ENCODE measurements around the gene RGS12.

Gene RGS12

DNA sequence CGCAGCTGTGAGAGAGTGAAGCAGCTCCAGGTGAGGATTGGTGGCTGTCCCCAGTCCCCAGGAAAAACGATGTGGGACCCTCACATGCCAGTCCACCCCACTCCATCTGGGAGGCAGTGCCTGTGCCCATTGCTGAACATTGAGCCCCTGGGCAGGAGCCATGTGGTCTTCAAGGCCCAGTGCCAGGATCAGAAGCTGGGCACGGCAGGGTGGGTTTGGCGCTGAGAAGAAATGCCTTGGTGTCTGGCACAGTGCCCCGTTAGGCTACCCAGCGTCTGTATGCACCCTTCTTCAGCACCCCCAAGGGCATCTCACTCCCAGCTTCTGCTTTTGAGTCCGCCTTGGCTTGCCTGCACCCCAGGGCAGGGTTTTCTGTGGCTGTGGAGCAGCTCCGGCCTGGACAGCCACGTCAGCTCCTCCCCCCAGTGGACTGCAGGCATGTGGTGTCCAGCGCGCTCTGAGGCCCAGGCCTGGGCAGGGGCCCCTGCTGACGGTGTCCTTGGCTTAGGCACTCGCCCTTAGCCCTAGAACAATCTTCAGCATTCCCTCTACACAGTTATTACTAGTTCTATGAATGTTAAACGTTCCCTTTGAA is 28.6 kb downstream of the RGS12 start:
- no peak overlapping the region for H3K4me3 ChIP-seq (ENCODE audit: low read depth, low read length, poor library complexity, severe bottlenecking)
- no peaks in the 10 kb centered on the region for H3K9me2 ChIP-seq (ENCODE audit: low read depth, low read length)
- H3F3A ChIP-seq (ENCODE audit: insufficient read depth, low read length): no peaks in the 10 kb centered on the region
- H3K4me1 ChIP-seq (ENCODE audit: insufficient read depth, low read length, severe bottlenecking): no peaks in the 10 kb centered on the region
- no peaks in the 10 kb centered on the region for H4K20me1 ChIP-seq (ENCODE audit: insufficient read depth, low read length)
- H3K36me3 ChIP-seq (ENCODE audit: insufficient read depth, low read length): no peaks in the 10 kb centered on the region
- TF ChIP-seq, protein P1, sequence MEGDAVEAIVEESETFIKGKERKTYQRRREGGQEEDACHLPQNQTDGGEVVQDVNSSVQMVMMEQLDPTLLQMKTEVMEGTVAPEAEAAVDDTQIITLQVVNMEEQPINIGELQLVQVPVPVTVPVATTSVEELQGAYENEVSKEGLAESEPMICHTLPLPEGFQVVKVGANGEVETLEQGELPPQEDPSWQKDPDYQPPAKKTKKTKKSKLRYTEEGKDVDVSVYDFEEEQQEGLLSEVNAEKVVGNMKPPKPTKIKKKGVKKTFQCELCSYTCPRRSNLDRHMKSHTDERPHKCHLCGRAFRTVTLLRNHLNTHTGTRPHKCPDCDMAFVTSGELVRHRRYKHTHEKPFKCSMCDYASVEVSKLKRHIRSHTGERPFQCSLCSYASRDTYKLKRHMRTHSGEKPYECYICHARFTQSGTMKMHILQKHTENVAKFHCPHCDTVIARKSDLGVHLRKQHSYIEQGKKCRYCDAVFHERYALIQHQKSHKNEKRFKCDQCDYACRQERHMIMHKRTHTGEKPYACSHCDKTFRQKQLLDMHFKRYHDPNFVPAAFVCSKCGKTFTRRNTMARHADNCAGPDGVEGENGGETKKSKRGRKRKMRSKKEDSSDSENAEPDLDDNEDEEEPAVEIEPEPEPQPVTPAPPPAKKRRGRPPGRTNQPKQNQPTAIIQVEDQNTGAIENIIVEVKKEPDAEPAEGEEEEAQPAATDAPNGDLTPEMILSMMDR (IDR thresholded peaks at IDR 0.05; ENCODE audit: low read length): no peak
- no peak for TF ChIP-seq EZH2 (IDR thresholded peaks at IDR 0.05; ENCODE audit: borderline replicate concordance, low read length)
- H2AFZ ChIP-seq (ENCODE audit: low read length): no peak overlapping the region
- no peak overlapping the region for H3K4me2 ChIP-seq (ENCODE audit: low read length)
- H3K79me2 ChIP-seq (ENCODE audit: insufficient read depth, low read length): no peaks in the 10 kb centered on the region
- no peaks in the 10 kb centered on the region for H3K9me3 ChIP-seq (ENCODE audit: low read length)
- H3K9ac ChIP-seq (ENCODE audit: low read length): no peak overlapping the region
- H3K27me3 ChIP-seq (ENCODE audit: insufficient read depth, low read length): no peaks in the 10 kb centered on the region
- H3K27ac ChIP-seq (ENCODE audit: low read depth, low read length, poor library complexity, severe bottlenecking): no peak overlapping the region

GRCh38 chr4:3322059-3322550 is 29.3 kb downstream of the RGS12 start:
- Histone ChIP-seq H3K79me2 (ENCODE audit: insufficient read depth, low read length) (no peaks in the 10 kb centered on the region), H3K4me1 (ENCODE audit: insufficient read depth, low read length, severe bottlenecking) (no peaks in the 10 kb centered on the region)

GRCh38 chr4:3323071-3323481 is 30.3 kb downstream of the RGS12 start:
- no peaks in the 10 kb centered on the region for H3K9me2 ChIP-seq (ENCODE audit: low read depth, low read length)

More at GRCh38 chr4:3322059-3322550, 29.3 kb downstream of the RGS12 start:
- Histone ChIP-seq H3K27ac (ENCODE audit: low read depth, low read length, poor library complexity, severe bottlenecking) (no peak overlapping the region), H3K9me2 (ENCODE audit: low read depth, low read length) (no peaks in the 10 kb centered on the region), H3K9ac (ENCODE audit: low read length) (no peak overlapping the region), H3F3A (ENCODE audit: insufficient read depth, low read length) (no peaks in the 10 kb centered on the region), H3K4me3 (ENCODE audit: low read depth, low read length, poor library complexity, severe bottlenecking) (no peak overlapping the region), H3K4me2 (ENCODE audit: low read length) (no peak overlapping the region), H3K36me3 (ENCODE audit: insufficient read depth, low read length) (no peaks in the 10 kb centered on the region), H4K20me1 (ENCODE audit: insufficient read depth, low read length) (no peaks in the 10 kb centered on the region), H2AFZ (ENCODE audit: low read length) (no peak overlapping the region), H3K9me3 (ENCODE audit: low read length) (no peaks in the 10 kb centered on the region), H3K27me3 (ENCODE audit: insufficient read depth, low read length) (no peaks in the 10 kb centered on the region)
- TF ChIP-seq, protein P1 (IDR thresholded peaks at IDR 0.05; ENCODE audit: low read length): no peak
- TF ChIP-seq EZH2 (IDR thresholded peaks at IDR 0.05; ENCODE audit: borderline replicate concordance, low read length): no peak

More at GRCh38 chr4:3323071-3323481, 30.3 kb downstream of the RGS12 start:
- Histone ChIP-seq H3K9me3 (ENCODE audit: low read length) (no peaks in the 10 kb centered on the region), H3K79me2 (ENCODE audit: insufficient read depth, low read length) (no peaks in the 10 kb centered on the region), H3K36me3 (ENCODE audit: insufficient read depth, low read length) (no peaks in the 10 kb centered on the region), H3K4me2 (ENCODE audit: low read length) (no peak overlapping the region), H3K4me1 (ENCODE audit: insufficient read depth, low read length, severe bottlenecking) (no peaks in the 10 kb centered on the region), H3K9ac (ENCODE audit: low read length) (no peak overlapping the region), H2AFZ (ENCODE audit: low read length) (no peak overlapping the region), H4K20me1 (ENCODE audit: insufficient read depth, low read length) (no peaks in the 10 kb centered on the region), H3K27ac (ENCODE audit: low read depth, low read length, poor library complexity, severe bottlenecking) (no peak overlapping the region), H3K4me3 (ENCODE audit: low read depth, low read length, poor library complexity, severe bottlenecking) (no peak overlapping the region), H3K27me3 (ENCODE audit: insufficient read depth, low read length) (no peaks in the 10 kb centered on the region), H3F3A (ENCODE audit: insufficient read depth, low read length) (no peaks in the 10 kb centered on the region)
- TF ChIP-seq, protein P1 (IDR thresholded peaks at IDR 0.05; ENCODE audit: low read length): no peak
- no peak for TF ChIP-seq EZH2 (IDR thresholded peaks at IDR 0.05; ENCODE audit: borderline replicate concordance, low read length)

All from OCI-LY1 (cell line).